Stimulated activated CD8-positive, alpha-beta memory T cell treated with anti-CD3 and anti-CD28 coated beads, Interleukin-15, amount 100 ng/mL, for 4 hours (primary cell): Measurements from ENCODE around the gene PTPRG.
A peak's percentile ranks its signal among the peaks of the same experiment; 100 is the strongest.

Experiments
- DNase-seq, 2 donors: peaks; one replicate each; pipeline ENCODE4 v3.0.0-alpha.2; 2020; ENCODE audit warnings: low read depth in 2 of 2

Gene PTPRG

DNA sequence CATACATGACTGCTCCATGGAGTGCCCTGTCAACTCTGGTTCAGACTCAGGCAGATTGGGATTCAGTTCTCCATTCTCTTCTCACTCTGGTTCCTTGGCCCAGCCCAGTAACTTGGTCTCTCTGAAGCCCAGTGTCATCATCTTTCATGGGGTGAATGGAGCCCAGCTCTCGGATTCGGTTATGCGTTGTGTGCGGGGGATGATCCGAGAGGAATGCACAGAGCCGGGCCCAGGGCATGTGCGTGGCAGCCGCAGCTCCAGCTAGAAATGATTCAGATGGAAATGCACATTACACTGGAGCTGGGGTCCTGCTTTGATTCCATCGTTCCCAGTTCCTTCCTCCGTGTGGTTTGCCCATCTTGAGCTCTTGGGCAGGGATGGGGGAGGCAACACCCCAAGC, 622.6 kb downstream of the PTPRG start:
- no peak for DNase-seq

DNA sequence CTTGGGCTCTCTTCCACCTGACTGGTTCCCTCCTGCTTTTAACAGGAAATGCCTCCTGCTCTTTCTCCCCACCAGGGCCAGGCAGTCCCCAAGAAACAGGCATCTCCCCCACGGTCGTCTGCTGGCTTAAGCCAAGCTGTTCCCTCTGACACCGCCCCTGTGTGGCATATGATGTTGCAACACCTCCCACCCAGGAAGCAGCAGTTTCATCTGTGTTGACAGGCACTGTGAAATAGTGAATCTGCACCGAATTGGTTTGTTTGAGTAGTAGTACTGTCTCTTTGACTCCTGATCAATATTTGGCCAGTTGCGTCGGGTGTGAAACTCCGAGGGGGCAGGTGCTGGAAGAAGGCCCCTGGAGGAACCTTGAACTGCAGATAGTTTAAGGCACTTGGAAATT, 623.2 kb downstream of the PTPRG start:
- no peak for DNase-seq

- no peak for DNase-seq
These were observed 625.7 kb downstream of the PTPRG start for GRCh38 chr3:62187022-62187431.

DNA sequence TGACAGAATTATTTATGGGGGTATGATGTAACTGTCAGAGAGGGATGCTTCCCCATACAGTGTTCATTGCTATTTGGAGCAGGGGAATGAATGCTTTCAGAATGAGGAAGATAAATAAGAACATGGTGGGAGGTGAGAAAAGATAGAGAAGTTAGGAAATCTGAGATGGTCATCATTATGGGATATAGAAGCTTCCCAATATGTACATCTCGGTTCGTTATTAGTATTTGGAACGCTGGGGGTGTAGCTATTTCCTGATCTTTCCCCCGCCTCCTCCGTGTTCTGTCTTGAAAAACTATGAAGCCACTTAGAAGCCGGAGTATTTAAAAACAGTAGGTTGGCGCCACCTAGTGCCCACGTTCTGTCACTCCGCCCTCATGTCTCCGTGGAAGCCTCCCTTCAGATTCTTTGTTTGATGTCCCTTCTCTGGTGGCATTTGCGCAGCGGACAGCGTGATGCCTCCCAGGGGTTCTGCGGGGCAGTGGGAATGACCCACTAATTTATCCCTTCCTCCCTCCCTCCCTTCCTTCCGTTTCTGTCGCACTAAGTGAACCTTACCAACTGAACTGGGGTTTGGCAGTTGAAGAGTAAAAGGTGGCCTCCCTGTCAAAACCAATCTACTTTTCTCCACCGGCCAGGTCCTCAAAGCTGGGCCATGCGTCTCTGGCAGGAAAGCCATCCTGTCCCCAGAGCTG, 627.5 kb downstream of the PTPRG start:
- peak in 1 of 2 donors; percentile 19 for DNase-seq

DNA sequence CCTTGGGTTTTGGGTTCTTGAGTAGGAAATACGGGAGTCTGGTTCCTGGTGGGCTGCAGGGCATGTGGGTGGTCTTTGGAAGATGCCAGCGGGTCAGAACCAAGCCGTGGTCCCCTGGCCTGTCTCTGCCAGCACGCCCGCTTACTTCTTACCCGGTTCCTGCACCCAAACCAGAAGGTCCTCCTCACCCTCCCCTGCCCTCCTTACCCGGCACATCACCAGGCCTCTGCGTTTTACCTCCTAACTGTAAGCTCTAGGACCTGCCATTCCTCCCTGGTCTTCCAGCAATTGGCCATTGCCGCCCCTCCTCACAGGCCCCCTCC, 628.0 kb downstream of the PTPRG start:
- no peak for DNase-seq

GRCh38 chr3:62192891-62193290, 631.5 kb downstream of the PTPRG start:
- DNase-seq, result no peak

DNA sequence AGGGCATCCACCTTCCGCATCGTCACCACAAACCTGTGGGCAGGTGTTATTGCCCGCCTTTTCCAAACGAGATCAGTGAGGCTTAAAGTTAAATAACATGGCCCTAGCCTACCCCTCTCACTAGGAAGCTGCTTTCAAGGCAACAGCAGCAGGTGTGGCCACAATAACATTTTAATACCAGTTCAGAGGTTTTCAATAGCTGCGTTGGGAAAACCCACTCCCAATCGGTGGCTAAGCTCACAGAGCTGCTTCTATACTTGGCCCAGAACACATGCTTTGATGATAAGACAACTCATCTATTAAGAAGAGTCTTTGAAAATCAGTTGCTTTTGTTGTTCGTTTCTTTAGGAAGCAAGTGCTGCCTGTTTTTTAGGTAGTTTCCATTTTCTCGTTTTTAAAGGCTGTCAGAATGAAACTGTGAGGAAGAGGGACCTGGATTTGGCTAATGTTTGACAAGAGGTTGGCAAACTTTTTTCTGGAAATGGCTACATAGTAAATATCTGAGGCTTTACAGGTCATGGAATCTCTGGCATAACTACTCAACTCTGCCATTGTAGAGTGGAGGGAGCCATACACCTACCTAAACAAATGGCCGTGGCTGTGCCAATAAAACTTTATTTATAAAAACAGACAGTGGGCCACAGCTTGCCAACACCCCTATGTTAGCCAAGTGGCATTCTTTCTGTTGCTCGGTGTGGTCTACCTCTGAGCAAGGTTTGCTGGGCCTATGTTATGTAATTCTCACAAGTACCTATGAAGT, 632.4 kb downstream of the PTPRG start:
- no peak for DNase-seq

DNA sequence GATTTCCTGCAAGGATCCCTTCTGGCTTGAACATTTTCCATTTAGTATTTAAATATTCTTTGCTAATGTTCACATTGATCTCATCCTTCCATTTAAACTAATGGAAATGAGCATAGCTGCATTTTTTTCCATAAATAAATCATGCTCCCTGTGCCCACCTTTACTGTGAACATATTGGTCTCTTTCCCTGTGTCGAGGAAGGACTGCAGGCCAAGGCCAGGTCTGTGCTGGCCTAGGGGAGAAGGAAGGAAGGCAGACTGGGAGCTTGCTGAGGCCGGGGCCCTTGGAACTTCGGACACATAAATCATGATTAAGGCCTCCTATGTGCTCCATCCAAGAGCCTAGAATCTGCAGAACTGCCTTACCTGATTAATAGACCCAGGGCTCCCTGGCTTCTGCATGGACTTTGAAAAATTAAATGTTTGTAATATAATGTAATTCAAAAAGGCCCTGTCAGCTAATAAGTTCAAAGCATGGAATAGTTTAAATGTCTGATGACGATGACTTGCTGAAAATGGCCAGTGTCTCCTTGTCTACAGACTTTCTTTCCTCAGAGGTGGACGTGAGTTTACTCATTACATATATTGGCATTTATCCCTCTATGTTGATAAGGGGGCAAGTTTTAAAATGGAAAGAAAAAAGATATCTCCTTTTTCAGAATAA, 636.1 kb downstream of the PTPRG start:
- DNase-seq, result no peak

DNA sequence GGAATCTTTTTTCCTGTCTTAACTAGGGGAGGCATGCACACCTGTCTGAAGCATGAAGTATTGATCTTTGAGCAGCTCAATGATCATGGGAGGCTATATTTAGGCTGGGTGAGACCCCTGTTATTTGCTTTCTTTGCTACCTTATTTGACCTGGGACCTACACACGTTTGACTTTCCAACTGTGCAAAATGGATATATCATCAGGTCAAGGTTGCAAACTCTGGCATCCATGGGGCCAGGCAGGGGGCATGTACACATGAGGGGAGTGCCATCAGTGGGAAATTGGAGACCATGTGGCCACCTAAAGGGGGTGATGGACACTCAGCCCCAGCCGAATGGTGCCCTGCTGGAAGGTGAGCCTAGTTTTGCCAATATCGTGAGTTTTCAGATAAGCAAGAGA, 637.8 kb downstream of the PTPRG start:
- no peak for DNase-seq

- no peak for DNase-seq
These were observed 640.2 kb downstream of the PTPRG start for GRCh38 chr3:62201438-62202035.

DNA sequence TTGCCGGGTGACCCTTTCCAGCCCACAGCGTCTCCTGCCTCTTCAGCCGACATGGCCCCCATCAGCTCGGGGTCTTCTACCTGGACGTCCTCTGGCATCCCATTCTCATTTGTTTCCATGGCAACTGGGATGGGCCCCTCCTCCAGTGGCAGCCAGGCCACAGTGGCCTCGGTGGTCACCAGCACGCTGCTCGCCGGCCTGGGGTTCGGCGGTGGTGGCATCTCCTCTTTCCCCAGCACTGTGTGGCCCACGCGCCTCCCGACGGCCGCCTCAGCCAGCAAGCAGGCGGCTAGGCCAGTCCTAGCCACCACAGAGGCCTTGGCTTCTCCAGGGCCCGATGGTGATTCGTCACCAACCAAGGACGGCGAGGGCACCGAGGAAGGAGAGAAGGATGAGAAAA, 641.8 kb downstream of the PTPRG start:
- no peak for DNase-seq

DNA sequence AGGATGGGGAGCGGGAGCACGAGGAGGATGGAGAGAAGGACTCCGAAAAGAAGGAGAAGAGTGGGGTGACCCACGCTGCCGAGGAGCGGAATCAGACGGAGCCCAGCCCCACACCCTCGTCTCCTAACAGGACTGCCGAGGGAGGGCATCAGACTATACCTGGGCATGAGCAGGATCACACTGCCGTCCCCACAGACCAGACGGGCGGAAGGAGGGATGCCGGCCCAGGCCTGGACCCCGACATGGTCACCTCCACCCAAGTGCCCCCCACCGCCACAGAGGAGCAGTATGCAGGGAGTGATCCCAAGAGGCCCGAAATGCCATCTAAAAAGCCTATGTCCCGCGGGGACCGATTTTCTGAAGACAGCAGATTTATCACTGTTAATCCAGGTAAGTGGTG, 642.2 kb downstream of the PTPRG start:
- no peak for DNase-seq

DNA sequence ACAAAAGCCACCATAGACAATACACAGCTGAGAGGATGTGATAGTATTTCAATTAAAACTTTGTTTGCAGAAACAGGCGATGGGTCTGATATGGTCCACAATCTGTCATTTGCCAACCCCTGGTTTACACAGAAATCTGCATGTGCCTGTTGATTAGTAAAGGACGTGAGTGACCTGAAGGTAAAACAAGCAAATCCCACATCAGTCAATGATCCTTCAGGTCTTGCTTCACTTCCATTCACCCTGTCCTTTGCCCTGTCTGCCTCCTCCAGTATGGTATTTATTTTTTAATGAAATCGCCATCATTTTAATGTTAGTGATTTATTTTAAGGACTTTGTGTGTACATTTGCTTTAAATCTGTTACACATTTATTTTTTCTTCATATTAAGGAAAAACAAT, 645.8 kb downstream of the PTPRG start:
- DNase-seq, result no peak

- DNase-seq, result no peak
These were observed 647.0 kb downstream of the PTPRG start for GRCh38 chr3:62208385-62208784.

GRCh38 chr3:62209101-62209500, 647.7 kb downstream of the PTPRG start:
- no peak for DNase-seq

DNA sequence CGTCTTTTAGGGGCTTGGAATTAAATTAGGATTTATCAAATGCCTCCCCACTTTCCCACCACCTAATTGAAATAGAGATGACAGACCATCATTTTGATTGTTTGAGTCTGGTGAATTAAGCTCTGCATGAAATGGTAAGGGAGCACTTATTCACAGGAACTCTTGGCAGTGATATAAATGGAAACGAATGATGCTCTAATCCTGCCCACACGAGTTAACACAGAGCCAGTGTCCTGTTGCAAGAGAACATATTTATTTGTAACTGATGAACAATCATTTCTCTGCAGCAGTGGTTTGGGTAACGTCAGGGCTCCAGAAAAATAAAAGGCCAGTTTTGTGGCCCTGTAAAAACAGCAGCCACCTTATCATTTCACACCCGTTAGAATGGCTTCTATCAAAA, 648.6 kb downstream of the PTPRG start:
- no peak for DNase-seq

- DNase-seq, result no peak
These were observed 650.5 kb downstream of the PTPRG start for GRCh38 chr3:62211675-62212429.

DNA sequence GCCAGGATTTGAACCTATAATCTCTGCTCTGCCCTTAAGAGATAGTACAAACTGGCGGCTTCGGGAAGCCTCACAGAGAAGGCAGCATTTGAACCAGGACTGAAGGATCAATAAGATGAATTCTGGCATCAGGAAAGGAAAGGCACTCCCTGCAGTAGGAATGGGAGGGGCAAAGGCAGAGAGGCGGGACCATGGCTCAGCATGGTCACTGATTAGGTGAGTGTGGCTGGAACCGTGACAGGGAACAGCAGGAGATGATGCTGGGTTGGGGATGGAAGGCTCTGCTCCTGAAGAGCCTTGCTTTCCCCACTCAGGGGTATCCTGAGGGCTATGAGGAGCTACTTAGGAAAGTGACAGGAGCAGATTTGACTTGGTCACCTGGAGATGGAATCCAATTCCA, 653.5 kb downstream of the PTPRG start:
- DNase-seq, result no peak

GRCh38 chr3:62220616-62221015, 659.2 kb downstream of the PTPRG start:
- DNase-seq, result no peak

- DNase-seq, result no peak
These were observed 663.7 kb downstream of the PTPRG start for GRCh38 chr3:62225051-62225450.

DNA sequence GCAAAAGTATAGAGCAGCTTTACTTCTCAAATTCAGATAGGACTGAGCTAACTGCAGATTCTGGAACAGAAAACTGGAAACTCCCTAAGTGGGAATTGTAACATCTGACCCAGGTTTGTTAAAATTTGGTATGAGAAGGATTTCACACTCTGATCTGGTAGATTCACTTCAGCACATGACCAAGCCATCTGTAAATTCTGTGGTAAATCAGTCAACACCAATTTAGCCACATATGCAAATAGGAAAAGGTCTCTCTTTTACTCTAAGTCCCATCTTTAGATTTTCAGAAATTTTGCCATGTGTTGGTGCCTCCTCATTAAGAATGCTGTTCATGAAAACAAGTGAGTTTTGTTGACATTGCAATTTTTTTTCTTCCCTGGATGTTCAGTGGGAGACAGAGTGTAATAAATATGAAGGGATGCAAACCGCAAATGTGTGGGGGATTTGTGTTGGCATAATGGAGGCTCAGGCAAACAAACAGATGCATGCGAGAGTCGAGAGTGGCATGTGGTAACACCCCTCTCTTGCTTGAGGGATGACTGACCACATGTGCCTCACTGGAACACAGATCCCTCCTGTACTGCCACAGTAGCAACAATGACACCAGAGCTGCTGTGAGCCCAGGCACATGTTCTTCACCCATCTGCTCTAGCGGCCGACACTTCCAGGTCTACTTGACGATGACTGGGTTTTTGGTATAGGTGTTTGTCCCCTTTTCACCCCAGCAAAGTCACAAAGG, 665.4 kb downstream of the PTPRG start:
- no peak for DNase-seq
